ENCODE measurements around the gene CLEC4A.
"Not testable (repeated sequence)": the region's sequence is repeated elsewhere in the genome, so short reads cannot be mapped to it uniquely, and the experiment has no call there.

Gene CLEC4A

DNA sequence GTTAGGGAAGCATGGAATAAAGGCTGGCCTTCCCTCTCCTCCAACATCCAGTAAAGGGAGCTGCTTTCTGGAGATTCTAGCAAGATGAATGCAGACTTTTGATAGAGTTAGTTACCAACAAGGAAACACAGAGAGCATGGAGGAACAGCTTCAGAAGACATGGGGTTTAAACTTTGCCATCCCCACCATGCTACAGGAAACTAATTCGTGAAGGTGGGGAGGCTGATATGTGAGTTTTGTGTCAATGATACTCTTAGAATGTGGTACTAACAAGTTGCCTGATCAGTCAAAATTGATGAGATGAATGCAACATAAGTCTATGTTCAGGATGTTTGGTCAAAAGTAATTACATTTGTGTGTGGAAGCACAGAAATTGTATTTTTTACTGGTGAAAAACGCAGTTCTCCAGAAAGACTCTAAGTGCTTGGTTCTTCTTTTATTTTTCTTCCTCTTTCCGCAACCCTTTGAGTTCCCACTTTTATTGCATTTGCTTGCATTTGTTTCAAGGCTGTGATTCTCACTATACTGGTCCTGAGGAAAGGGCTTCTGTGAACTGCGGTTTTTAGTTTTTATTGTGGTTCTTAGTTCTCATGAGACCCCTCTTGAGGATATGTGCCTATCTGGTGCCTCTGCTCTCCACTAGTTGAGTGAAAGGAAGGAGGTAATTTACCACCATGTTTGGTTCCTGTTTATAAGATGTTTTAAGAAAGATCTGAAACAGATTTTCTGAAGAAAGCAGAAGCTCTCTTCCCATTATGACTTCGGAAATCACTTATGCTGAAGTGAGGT is at the start of gene CLEC4A:
TSS of gene CLEC4A (plus strand) at position 494 of the 789 bp plus-strand sequence. CDS start at position 756, 262 bp downstream.
- no peak for DNase-seq

DNA sequence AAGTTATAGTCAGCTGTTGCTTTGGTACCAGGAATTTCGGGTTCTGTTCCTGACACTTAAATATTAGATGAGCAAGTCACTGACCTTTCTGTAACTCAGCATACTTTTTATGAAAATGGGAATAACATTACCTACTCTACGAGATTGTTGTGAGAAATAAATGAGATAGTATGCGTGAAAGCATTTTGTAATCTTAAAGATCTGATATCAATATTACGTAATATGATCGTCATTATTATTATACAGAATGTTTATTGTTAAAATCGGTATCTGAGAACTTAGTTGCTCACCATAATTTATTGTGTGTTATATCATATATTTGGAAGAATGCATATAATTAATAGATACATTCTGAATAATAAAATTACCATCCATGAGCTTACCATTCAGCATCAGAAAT is 47.5 kb upstream of the CLEC4A start:
- no peak for DNase-seq

DNA sequence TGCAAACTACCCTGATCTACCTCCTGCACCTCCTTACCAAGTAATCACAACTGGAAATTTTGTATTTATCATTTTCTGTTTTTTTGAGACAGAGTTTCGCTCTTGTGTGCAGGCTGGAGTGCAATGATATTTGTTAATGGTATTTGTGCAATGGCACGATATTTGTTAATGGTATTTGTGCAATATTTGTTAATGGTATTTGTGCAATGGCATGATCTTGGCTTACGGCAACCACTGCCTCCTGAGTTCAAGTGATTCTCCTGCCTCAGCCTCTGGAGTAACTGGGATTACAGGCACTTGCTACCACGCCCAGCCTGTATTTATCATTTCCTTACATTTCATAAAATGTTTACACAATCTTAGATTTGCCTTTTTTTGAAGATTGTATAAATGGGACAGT is 47.1 kb upstream of the CLEC4A start:
- no peak for DNase-seq

DNA sequence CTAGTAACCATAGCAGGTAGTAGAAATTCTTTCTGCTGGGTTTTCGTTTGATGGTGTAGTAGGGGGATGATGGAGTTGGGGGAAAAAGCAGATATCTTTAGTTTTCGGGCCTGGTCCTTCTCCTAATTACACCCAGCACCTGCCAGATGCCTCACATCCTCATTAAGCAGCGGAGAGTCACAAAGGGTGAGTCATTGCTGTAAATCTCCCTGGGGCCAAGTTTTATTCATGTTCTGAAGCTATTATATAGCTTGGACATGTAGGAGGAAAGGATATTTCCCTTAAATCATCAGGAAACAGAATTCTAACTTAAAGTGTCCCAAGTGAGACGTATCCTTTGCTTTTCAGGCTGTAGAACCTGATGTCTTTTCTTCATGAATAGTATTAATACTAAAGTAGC is 46.2 kb upstream of the CLEC4A start:
- DNase-seq, result no peak

- no peak for DNase-seq
These were observed 45.0 kb upstream of the CLEC4A start for GRCh38 chr12:8078398-8078797.

DNA sequence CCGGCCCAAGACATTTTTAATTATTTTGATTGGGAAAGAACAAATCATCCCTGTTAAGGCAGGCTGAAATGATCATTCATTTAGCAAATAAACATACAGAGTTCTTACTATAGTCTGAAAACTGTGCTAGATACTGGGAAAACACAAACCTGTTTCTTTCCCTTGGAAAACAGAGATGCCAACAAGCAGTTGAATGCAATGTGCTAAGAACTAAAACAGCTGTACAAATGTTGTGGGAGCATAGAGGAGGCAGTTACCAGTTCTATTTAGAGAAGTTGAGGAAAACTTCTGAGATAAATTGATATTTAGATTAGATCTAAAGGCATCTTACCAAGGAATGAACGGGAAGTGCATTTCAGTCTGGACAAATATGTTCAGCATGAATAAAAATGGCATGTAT is 44.5 kb upstream of the CLEC4A start:
- no peak for DNase-seq

GRCh38 chr12:8080120-8080519 is 43.3 kb upstream of the CLEC4A start:
- no peak for DNase-seq

DNA sequence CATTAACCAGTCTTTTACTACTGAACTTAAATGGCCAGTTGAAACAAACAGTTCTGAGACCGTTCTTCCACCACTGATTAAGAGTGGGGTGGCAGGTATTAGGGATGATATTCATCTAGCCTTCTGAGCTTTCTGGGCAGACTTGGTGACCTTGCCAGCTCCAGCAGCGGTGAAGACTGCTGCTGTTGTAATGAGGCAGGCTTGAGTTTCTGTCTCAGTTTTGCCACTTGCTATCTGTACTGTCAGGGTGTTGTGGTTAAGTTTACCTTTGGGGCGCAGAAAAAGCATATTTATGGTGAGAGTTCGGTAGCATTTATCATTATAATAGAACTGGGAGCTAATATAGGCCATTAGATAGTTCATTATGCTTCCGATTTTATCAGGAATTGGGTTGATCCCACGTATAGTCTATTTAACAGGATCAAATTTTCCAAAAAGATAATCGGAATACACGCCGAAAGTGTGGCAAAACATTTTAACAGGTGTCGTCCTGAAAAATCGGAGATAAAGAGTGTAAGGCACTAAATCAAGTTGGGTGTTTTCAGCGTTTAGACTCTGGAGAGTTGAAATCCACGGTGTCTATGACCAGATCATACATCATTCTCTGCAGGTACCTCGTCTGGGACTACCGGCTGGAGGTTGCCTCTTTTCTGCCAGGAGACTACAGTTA is 42.0 kb upstream of the CLEC4A start:
- no peak for DNase-seq

DNA sequence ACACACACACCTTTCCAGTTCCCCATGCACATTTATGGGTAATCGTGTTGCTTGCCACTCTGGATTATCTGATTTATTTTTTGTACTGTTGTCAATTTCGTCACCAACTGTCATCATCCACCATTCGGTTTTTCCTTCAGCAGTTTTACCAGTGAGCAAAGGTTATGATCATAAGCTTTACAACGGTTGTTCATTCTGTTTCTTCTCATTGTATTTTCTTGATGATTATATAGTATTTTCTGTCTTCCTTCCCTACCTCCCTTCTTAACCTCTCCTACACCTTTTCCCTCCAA is 40.7 kb upstream of the CLEC4A start:
- no peak for DNase-seq

DNA sequence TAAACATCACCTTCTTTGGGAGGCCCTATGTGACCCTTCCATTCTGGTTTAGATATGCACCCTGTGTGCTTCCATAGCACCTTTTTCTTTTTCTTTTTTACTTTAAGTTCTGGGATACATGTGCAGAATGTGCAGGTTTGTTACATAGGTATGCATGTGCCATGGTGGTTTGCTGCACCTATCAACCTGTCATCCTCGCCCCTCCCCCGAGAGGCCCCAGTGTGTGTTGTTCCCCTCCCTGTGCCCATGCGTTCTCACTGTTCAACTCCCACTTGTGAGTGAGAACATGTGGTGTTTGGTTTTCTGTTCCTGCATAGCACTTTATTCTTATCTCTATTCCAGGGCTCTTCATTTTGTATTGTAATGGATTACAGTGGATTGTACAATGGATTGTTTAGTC is 39.1 kb upstream of the CLEC4A start:
- DNase-seq, result not testable (repeated sequence)

DNA sequence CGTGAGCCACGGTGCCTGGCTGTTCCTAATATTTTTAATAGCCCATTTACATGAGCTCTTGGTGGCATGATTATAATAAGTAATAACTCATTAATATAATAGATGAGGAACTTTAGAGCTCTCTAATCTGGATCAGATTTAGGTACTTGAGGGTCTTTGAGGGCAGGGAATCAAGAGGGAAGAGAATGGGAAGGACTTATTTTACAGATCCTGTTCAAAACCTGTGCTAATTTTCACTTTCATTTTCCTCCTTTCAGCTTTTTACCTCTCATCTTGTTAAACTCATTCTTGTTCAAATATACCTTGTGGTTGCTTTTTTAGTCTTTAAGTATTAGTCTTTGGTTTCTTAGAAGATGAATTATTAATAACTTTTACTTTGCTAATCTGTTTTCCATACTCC is 35.8 kb upstream of the CLEC4A start:
- DNase-seq, result no peak

- DNase-seq, result no peak
These were observed 34.8 kb upstream of the CLEC4A start for GRCh38 chr12:8088574-8088973.

- DNase-seq, result not testable (repeated sequence)
These were observed 34.1 kb upstream of the CLEC4A start for GRCh38 chr12:8089277-8089676.

DNA sequence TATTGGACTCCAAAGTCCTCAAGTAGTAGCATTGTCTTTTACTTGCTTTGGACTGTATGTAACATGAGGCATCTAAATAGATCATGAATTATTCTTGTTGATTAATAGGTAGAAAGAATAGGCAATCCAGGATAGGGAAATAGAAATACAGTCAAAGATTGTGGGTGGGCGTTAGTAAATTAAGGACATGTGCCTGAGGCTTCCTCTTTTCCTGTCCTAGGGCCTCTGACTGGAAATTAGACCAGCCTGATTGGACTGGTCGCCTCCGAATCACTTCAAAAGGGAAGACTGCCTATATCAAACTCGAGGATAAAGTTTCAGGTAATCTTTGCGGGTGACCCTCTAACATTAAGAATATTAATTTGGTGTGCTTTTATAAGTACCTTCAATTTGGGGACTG is 33.7 kb upstream of the CLEC4A start:
- DNase-seq, result no peak

GRCh38 chr12:8093291-8093690 is 30.1 kb upstream of the CLEC4A start:
- DNase-seq, result no peak

GRCh38 chr12:8096281-8096915 is 27.0 kb upstream of the CLEC4A start:
- DNase-seq, result no peak

GRCh38 chr12:8099235-8099634 is 24.2 kb upstream of the CLEC4A start:
- DNase-seq, result no peak

GRCh38 chr12:8108808-8109398 is 14.5 kb upstream of the CLEC4A start:
- DNase-seq, result peak; percentile 84

DNA sequence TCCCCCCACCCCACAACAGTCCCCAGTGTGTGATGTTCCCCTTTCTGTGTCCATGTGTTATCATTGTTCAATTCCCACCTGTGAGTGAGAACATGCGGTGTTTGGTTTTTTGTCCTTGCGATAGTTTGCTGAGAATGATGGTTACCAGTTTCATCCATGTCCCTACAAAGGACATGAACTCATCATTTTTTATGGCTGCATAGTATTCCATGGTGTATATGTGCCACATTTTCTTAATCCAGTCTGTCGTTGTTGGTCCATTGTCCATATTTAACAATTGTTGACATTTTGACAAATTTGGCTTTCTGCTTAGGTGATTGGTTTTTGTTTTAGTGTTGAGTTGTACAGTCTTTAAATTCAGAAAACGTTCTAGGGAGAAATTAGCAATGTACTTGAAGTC is 10.3 kb upstream of the CLEC4A start:
- not testable (repeated sequence) for DNase-seq

DNA sequence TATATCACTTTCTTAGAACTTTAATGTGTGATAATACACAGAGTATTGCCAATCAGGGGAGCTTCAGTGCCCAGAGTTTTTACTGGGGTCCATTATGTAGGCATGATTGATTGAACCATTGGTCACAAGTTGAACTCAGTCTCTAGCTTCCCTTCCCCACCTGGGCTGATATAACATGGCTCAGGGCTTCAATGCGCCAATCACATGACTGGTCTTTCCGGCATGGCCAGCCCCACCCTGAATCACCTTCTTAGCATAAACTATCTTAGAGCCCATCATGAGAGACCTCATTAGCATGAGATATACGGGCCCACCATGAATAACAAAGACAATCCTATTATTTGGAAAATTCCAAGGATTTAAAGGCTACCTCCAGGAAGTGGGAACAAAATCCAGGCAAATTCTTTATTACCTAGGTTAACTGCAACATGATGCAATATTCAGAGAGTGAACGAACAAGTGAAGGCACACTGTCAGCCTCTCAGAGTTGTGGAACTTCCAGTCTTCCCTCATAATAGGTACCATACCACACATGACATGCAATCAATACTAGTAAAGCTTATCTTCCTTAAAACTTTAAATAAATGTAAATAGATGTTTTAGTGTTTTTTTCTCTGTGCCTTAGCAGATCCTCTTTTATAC is 3.2 kb upstream of the CLEC4A start:
- DNase-seq, result no peak

DNA sequence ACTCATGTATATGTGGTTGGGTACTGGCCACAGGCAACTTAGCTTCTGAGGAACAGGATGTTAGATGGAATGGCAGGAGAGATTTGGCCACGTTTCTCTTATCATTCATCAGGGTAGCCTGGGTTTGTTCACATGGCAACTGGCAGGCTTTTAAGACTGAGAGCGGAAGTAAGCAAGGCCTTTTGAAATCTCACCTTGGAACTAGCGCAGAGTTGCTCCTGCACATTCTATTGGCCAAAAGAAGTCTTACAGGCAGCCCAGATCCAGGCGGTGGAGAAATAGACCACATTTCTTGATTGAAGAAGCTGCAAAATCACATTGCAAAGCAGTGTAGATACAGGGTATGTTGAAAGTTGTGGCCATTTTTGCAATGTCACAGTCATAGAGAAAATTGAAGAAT is 3.7 kb downstream of the CLEC4A start:
- DNase-seq, result no peak

GRCh38 chr12:8133636-8134397 is 10.4 kb downstream of the CLEC4A start:
- not testable (repeated sequence) for DNase-seq

Measured in activated CD8-positive, alpha-beta memory T cell treated with anti-CD3 and anti-CD28 coated beads, Interleukin-2, amount 50 U/mL, for 48 hours (primary cell).